ENCODE results near the gene HMGCLL1.

GRCh38 chr6:55530931-55531330 is 48.1 kb downstream of the HMGCLL1 start:
- TF ChIP-seq CTCF (IDR thresholded peaks at IDR 0.05) (no peak), ZFX (IDR thresholded peaks at IDR 0.05; ENCODE audit: borderline replicate concordance) (no peak)

Data from 22Rv1 (cell line).